SK-N-SH treated with all-trans-retinoic acid at 6 μM for 48 hours (cell line): Measurements from ENCODE around the gene PRODH2.

Experiments
- ATAC-seq: fragments of 200-7000 bp; cut with Tn5 transposase; 3 replicates; pipeline ENCODE4 v1.9.1; 2020; ENCODE audit warnings: mild to moderate bottlenecking, moderate library complexity
- ARNTL ChIP-seq: fragments of 450-650 bp; formaldehyde crosslinking; IDR thresholded peaks from 2 replicates; pipeline ENCODE4 v1.5.0; 2020; ENCODE audit warnings: low read depth, mild to moderate bottlenecking, moderate library complexity, borderline replicate concordance
- CREB5 ChIP-seq: fragments of 250-450 bp; sonication (Bioruptor Pico); IDR thresholded peaks from 2 replicates; pipeline ENCODE4 v1.5.1; 2020; ENCODE audit warnings: low read depth, mild to moderate bottlenecking, moderate library complexity
- CSDC2 ChIP-seq: fragments of 250-450 bp; sonication (Bioruptor Pico); IDR thresholded peaks from 2 replicates; pipeline ENCODE4 v1.5.0; 2020; ENCODE audit warnings: mild to moderate bottlenecking, moderate library complexity
- CSRNP3 ChIP-seq: fragments of 250-450 bp; sonication (Bioruptor Pico); IDR thresholded peaks from 2 replicates; pipeline ENCODE4 v1.5.1; 2021; ENCODE audit warnings: mild to moderate bottlenecking, moderate library complexity
- ESRRG ChIP-seq: fragments of 250-450 bp; sonication (Bioruptor Pico); IDR thresholded peaks from 2 replicates; pipeline ENCODE4 v1.6.1; 2021; ENCODE audit warnings: mild to moderate bottlenecking
- OSR1 ChIP-seq: fragments of 250-450 bp; sonication (Bioruptor Pico); IDR thresholded peaks from 2 replicates; pipeline ENCODE4 v1.8.0; 2022; ENCODE audit warnings: moderate library complexity, mild to moderate bottlenecking, inconsistent platforms
- POU6F1 ChIP-seq: fragments of 250-450 bp; sonication (Bioruptor Pico); IDR thresholded peaks from 2 replicates; pipeline ENCODE4 v1.8.0; 2021; ENCODE audit warnings: low read depth, mild to moderate bottlenecking, moderate library complexity, borderline replicate concordance
- PPARA ChIP-seq: fragments of 250-450 bp; sonication (Bioruptor Pico); IDR thresholded peaks from 2 replicates; pipeline ENCODE4 v1.5.0; 2020; ENCODE audit warnings: mild to moderate bottlenecking, borderline replicate concordance
- RARB ChIP-seq: fragments of 250-450 bp; sonication (Bioruptor Pico); IDR thresholded peaks from 2 replicates; pipeline ENCODE4 v1.8.0; 2021; ENCODE audit warnings: mild to moderate bottlenecking, moderate library complexity
- SNAI2 ChIP-seq: fragments of 250-450 bp; sonication (Bioruptor Pico); IDR thresholded peaks from 2 replicates; pipeline ENCODE4 v1.5.0; 2020; ENCODE audit warnings: mild to moderate bottlenecking, moderate library complexity
- TCF4 ChIP-seq: fragments of 250-450 bp; sonication (Bioruptor Pico); IDR thresholded peaks from 2 replicates; pipeline ENCODE4 v1.8.0; 2021; ENCODE audit warnings: mild to moderate bottlenecking, moderate library complexity, borderline replicate concordance
- TOX ChIP-seq: fragments of 250-450 bp; sonication (Bioruptor Pico); IDR thresholded peaks from 2 replicates; pipeline ENCODE4 v1.8.0; 2021; ENCODE audit warnings: mild to moderate bottlenecking, moderate library complexity, borderline replicate concordance
- ZC3H10 ChIP-seq: fragments of 250-450 bp; sonication (Bioruptor Pico); IDR thresholded peaks from 2 replicates; pipeline ENCODE4 v1.5.1; 2021; ENCODE audit warnings: mild to moderate bottlenecking, moderate library complexity
- ZFP3 ChIP-seq: fragments of 250-450 bp; sonication (Bioruptor Pico); IDR thresholded peaks from 2 replicates; pipeline ENCODE4 v1.5.0; 2020; ENCODE audit warnings: mild to moderate bottlenecking, moderate library complexity
- ZFP30 ChIP-seq: fragments of 450-650 bp; formaldehyde crosslinking; IDR thresholded peaks from 2 replicates; pipeline ENCODE4 v1.5.0; 2022; ENCODE audit warnings: mild to moderate bottlenecking, moderate library complexity
- ZNF565 ChIP-seq: fragments of 450-650 bp; formaldehyde crosslinking; conservative IDR thresholded peaks from 2 replicates; pipeline ENCODE4 v1.5.0; 2020; ENCODE audit warnings: low read depth, mild to moderate bottlenecking, moderate library complexity
- ZNF70 ChIP-seq: fragments of 450-650 bp; formaldehyde crosslinking; IDR thresholded peaks from 2 replicates; pipeline ENCODE4 v1.5.0; 2020; ENCODE audit warnings: mild to moderate bottlenecking, moderate library complexity
- ZNF8 ChIP-seq: fragments of 450-650 bp; formaldehyde crosslinking; IDR thresholded peaks from 2 replicates; pipeline ENCODE4 v1.5.0; 2020; ENCODE audit warnings: mild to moderate bottlenecking, moderate library complexity
- TF ChIP-seq, protein P1 (sequence below): fragments of 250-450 bp; sonication (Bioruptor Pico); IDR thresholded peaks from 2 replicates; pipeline ENCODE4 v1.5.0; 2020; ENCODE audit warnings: mild to moderate bottlenecking, moderate library complexity
- TF ChIP-seq, protein P2 (sequence below): fragments of 250-450 bp; sonication (Bioruptor Pico); IDR thresholded peaks from 2 replicates; pipeline ENCODE4 v1.8.0; 2020; ENCODE audit warnings: mild to moderate bottlenecking, moderate library complexity, borderline replicate concordance

PRODH2 gene

DNA sequence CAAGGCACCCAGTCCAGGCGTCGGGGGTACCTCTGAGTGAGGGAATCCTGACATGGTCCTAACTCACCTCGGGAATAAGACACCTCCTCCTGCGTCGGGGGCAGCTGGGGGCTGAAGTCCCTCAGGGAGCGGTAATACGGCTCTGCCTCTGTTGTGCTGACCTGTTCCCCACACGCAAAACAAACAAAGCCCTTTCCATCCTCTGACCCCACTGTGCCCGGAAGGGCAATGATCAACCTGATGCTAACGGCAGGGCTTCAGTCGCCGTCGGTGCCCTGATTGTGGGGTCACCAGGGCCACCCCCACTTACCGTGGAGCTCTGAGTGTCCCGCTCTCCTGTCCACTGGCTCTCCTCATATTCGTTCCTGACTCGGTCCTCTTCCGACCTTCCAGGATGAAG, 18.3 kb upstream of the PRODH2 start:
- no peak for ATAC-seq

DNA sequence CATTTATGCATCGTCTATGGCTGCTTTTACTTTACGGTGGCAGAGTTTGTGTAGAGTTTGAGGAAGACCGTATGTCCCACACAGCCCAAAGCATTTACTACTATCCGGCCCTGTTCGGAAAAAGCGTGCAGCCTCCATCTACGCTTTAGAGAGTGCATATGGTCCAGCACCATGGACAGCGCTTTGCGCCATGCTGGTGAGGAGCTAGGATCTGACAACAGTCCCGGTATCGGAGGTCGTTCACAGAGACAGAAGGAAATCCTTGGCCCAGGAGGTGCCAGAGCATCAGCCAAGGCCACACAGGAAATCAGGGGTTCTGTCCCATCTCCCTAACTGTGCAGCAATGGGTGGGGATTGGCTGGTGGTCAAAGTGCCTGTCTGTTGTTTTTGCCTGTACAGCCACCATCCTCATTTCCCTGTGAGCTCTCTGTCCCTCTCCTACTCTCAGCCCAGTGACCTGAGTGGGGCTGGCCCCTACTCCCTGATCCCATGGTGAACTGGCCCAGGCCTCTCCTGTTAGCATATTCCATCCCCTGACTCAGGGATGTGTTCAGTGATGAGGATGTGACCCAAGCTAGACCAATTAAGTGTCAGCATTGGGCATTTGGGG, 16.2 kb upstream of the PRODH2 start:
- TF ChIP-seq SNAI2 (no peak), ZNF565 (CRISPR knock-in tag) (no peak), OSR1 (CRISPR knock-in tag) (no peak), TCF4 (CRISPR knock-in tag) (no peak), RARB (CRISPR knock-in tag) (no peak), POU6F1 (CRISPR knock-in tag) (no peak), CREB5 (CRISPR knock-in tag) (no peak), CSRNP3 (CRISPR knock-in tag) (no peak), ZC3H10 (CRISPR knock-in tag) (no peak), ZNF8 (no peak), ZFP3 (no peak), PPARA (CRISPR knock-in tag) (no peak), ARNTL (CRISPR knock-in tag) (no peak), ESRRG (CRISPR knock-in tag) (no peak)
- TF ChIP-seq, protein P1, sequence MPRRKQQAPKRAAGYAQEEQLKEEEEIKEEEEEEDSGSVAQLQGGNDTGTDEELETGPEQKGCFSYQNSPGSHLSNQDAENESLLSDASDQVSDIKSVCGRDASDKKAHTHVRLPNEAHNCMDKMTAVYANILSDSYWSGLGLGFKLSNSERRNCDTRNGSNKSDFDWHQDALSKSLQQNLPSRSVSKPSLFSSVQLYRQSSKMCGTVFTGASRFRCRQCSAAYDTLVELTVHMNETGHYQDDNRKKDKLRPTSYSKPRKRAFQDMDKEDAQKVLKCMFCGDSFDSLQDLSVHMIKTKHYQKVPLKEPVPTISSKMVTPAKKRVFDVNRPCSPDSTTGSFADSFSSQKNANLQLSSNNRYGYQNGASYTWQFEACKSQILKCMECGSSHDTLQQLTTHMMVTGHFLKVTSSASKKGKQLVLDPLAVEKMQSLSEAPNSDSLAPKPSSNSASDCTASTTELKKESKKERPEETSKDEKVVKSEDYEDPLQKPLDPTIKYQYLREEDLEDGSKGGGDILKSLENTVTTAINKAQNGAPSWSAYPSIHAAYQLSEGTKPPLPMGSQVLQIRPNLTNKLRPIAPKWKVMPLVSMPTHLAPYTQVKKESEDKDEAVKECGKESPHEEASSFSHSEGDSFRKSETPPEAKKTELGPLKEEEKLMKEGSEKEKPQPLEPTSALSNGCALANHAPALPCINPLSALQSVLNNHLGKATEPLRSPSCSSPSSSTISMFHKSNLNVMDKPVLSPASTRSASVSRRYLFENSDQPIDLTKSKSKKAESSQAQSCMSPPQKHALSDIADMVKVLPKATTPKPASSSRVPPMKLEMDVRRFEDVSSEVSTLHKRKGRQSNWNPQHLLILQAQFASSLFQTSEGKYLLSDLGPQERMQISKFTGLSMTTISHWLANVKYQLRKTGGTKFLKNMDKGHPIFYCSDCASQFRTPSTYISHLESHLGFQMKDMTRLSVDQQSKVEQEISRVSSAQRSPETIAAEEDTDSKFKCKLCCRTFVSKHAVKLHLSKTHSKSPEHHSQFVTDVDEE, result no peak
- peak; percentile 68 for ATAC-seq

More for the DNA sequence above, 18.3 kb upstream of the PRODH2 start:
- TF ChIP-seq CSDC2 (CRISPR knock-in tag), result no peak
- TF ChIP-seq, all 23 proteins: peak for 0

GRCh38 chr19:35824150-35824549, 11.5 kb upstream of the PRODH2 start:
- TF ChIP-seq ZC3H10 (CRISPR knock-in tag) (no peak), TOX (CRISPR knock-in tag) (no peak), ZNF565 (CRISPR knock-in tag) (no peak), ZNF70 (CRISPR knock-in tag) (no peak), ZFP30 (CRISPR knock-in tag) (no peak), CSRNP3 (CRISPR knock-in tag) (no peak), RARB (CRISPR knock-in tag) (no peak), ESRRG (CRISPR knock-in tag) (no peak)
- TF ChIP-seq, protein P2, sequence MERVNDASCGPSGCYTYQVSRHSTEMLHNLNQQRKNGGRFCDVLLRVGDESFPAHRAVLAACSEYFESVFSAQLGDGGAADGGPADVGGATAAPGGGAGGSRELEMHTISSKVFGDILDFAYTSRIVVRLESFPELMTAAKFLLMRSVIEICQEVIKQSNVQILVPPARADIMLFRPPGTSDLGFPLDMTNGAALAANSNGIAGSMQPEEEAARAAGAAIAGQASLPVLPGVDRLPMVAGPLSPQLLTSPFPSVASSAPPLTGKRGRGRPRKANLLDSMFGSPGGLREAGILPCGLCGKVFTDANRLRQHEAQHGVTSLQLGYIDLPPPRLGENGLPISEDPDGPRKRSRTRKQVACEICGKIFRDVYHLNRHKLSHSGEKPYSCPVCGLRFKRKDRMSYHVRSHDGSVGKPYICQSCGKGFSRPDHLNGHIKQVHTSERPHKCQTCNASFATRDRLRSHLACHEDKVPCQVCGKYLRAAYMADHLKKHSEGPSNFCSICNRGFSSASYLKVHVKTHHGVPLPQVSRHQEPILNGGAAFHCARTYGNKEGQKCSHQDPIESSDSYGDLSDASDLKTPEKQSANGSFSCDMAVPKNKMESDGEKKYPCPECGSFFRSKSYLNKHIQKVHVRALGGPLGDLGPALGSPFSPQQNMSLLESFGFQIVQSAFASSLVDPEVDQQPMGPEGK (CRISPR knock-in tag), result no peak
- ATAC-seq, result no peak
